B cell (primary cell): ENCODE measurements around the gene G2E3. TPM values are rescaled to one million over a fixed set of nuclear protein-coding genes. Genes with fewer than 3 reads are reported as not detected.

Experiments used
- ATAC-seq: fragments of 200-7000 bp; cut with Tn5 transposase; one replicate; pipeline ENCODE4 v1.10.0; 2021; ENCODE audit warnings: low read depth, mild to moderate bottlenecking, moderate number of reproducible peaks, moderate library complexity
- CTCF ChIA-PET: fragments of 350-600 bp; sonication (Branson Sonifier 250); formaldehyde crosslinking; loops from one replicate; lab custom pipeline; 2021; ENCODE audit warnings: antibody characterized with exemption, inconsistent platforms; lab: Charles Lee
- POLR2A ChIA-PET: fragments of 350-600 bp; sonication (Branson Sonifier 250); formaldehyde crosslinking; loops from one replicate; lab custom pipeline; 2021; ENCODE audit warnings: antibody characterized with exemption; lab: Charles Lee
- DNase-seq: peaks from one replicate; pipeline ENCODE4 v3.0.0; 2013
- H2AFZ ChIP-seq: 2 replicates; pipeline ENCODE4 v1.6.1; 2012; ENCODE audit warnings: mild to moderate bottlenecking, low read depth, low read length; ENCODE audit not compliant: insufficient read depth, poor library complexity, severe bottlenecking
- H3K27ac ChIP-seq, 2 donors: 1 replicate in 1 of 2; 2 replicates in 1 of 2; pipeline ENCODE4 v1.5.1; 2012 to 2013; ENCODE audit warnings: low read length in 2 of 2, mild to moderate bottlenecking in 2 of 2, moderate library complexity in 1 of 2
- H3K27me3 ChIP-seq, 4 experiments: fragments of 200-600 bp in 1 of 4; sonication (generic) in 1 of 4; replicated peaks in 1 of 4; 1 replicate in 2 of 4; 2 replicates in 2 of 4; pipeline versions ENCODE4 v1.6.1 to v1.7.0; 2013 to 2016; ENCODE audit warnings: low read length in 3 of 4, mild to moderate bottlenecking in 2 of 4, mixed read lengths in 1 of 4, moderate library complexity in 1 of 4; ENCODE audit not compliant: insufficient read depth in 4 of 4, control insufficient read depth in 3 of 4; ENCODE audit errors: control extremely low read depth in 1 of 4
- H3K36me3 ChIP-seq, 2 experiments: replicated peaks in 1 of 2; 1 replicate in 1 of 2; 2 replicates in 1 of 2; pipeline versions ENCODE4 v1.6.1 to v1.7.1; 2013; ENCODE audit warnings: low read length in 1 of 2; ENCODE audit not compliant: insufficient read depth in 2 of 2, control insufficient read depth in 1 of 2; ENCODE audit errors: control extremely low read depth in 1 of 2, extremely low read depth in 1 of 2
- H3K4me1 ChIP-seq, 2 donors: fragments of 200-600 bp in 1 of 2; sonication (generic) in 1 of 2; 1 replicate in 1 of 2; 2 replicates in 1 of 2; pipeline versions ENCODE4 v1.5.1 to v1.6.1; 2013 to 2017; ENCODE audit warnings: low read length in 2 of 2; ENCODE audit not compliant: control insufficient read depth in 2 of 2, insufficient read depth in 2 of 2
- H3K4me2 ChIP-seq: replicated peaks from 2 replicates; pipeline ENCODE3; 2012; ENCODE audit warnings: mild to moderate bottlenecking, low read depth, low read length; ENCODE audit not compliant: poor library complexity, severe bottlenecking
- H3K4me3 ChIP-seq, 5 experiments: fragments of 200-600 bp in 1 of 5; sonication (generic) in 1 of 5; 1 replicate in 3 of 5; 2 replicates in 2 of 5; pipeline versions ENCODE4 v1.5.1 to v1.7.0; 2011 to 2016; ENCODE audit warnings: low read length in 4 of 5, mild to moderate bottlenecking in 4 of 5, low read depth in 2 of 5, control low read depth in 1 of 5, moderate library complexity in 1 of 5; ENCODE audit not compliant: insufficient read depth in 1 of 5; ENCODE audit errors: control extremely low read depth in 1 of 5, extremely low read depth in 1 of 5
- H3K79me2 ChIP-seq: fragments of 200-600 bp; sonication (generic); one replicate; pipeline ENCODE4 v1.6.0; 2016; ENCODE audit warnings: low read length; ENCODE audit not compliant: control insufficient read depth, insufficient read depth
- H3K9ac ChIP-seq: fragments of 200-600 bp; sonication (generic); 2 replicates; pipeline ENCODE4 v1.6.1; 2017; ENCODE audit warnings: mild to moderate bottlenecking, low read length, moderate library complexity
- H3K9me3 ChIP-seq, 3 donors: one replicate each; pipeline versions ENCODE4 v1.6.1 to v1.7.1; 2013; ENCODE audit warnings: low read length in 2 of 3; ENCODE audit not compliant: control insufficient read depth in 2 of 3, insufficient read depth in 1 of 3; ENCODE audit errors: control extremely low read depth in 1 of 3
- H4K20me1 ChIP-seq: 2 replicates; pipeline ENCODE4 v1.6.0; 2012; ENCODE audit warnings: mild to moderate bottlenecking, low read length; ENCODE audit not compliant: insufficient read depth, control insufficient read depth, poor library complexity, severe bottlenecking
- H3K27ac Mint-ChIP-seq: one replicate; pipeline ENCODE4 v1.8.0; 2021; ENCODE audit warnings: mixed read lengths
- H3K27me3 Mint-ChIP-seq: one replicate; pipeline ENCODE4 v1.8.0; 2021; ENCODE audit warnings: mixed read lengths
- H3K4me1 Mint-ChIP-seq: one replicate; pipeline ENCODE4 v1.8.0; 2021; ENCODE audit warnings: mixed read lengths
- H3K4me3 Mint-ChIP-seq: one replicate; pipeline ENCODE4 v1.8.0; 2021; ENCODE audit warnings: mixed read lengths
- H3K9me3 Mint-ChIP-seq: one replicate; pipeline ENCODE4 v1.8.0; 2022; ENCODE audit warnings: mixed read lengths; ENCODE audit not compliant: insufficient read depth
- CTCF ChIP-seq: fragments of 200-600 bp; IDR thresholded peaks from one replicate; pipeline ENCODE4 v1.8.0; 2022; ENCODE audit warnings: antibody characterized with exemption, mild to moderate bottlenecking
- EZH2 ChIP-seq: IDR thresholded peaks from 2 replicates; pipeline ENCODE4 v1.6.1; 2012; ENCODE audit warnings: borderline replicate concordance, low read depth, mild to moderate bottlenecking, moderate library complexity, low read length; ENCODE audit not compliant: insufficient read depth, poor library complexity, severe bottlenecking
- WGBS: methylation state at CpG from one replicate; pipeline ENCODE4 v1.1.5; 2013; ENCODE audit warnings: missing lambda C conversion rate; ENCODE audit not compliant: insufficient coverage; 5-methylcytosine and 5-hydroxymethylcytosine counted together
- intact Hi-C: fragments of 100-400 bp; cut with micrococcal nuclease; formaldehyde crosslinking; loops from one replicate; pipeline ENCODE4 v1.10.0; 2022
- polyA plus RNA-seq: library from polyadenylated mRNA; depleted of rRNA; stranded (reverse); fragments of >200 nt; gene quantifications from 2 replicates; pipeline ENCODE4 v1.2.3, GENCODE V29; 2012
- small RNA-seq: library from RNA; depleted of rRNA; stranded (forward); fragments of <200 nt; gene quantifications from one replicate; pipeline ENCODE3, GENCODE V24; 2012; ENCODE audit warnings: low replicate concordance, low read depth; ENCODE audit not compliant: insufficient read length
- total RNA-seq, 2 donors: library from RNA; stranded (reverse); fragments of 120-200 nt in 1 of 2; gene quantifications; 1 replicate in 1 of 2; 2 replicates in 1 of 2; pipeline versions ENCODE4 v1.2.3 to v1.2.4, GENCODE V29; 2013 to 2022

The G2E3 gene
- total and polyA plus RNA-seq, 2 donors (not counting 1 experiment from before 2014, with no cell fraction given): 6.2 to 29.2 TPM

GRCh38 chr14:30658645-30659044, 99.7 kb downstream of the G2E3 start:
- H3K27me3 Mint-ChIP-seq: no peaks in the 10 kb centered on the region
- Histone ChIP-seq H4K20me1 (no peaks in the 10 kb centered on the region), H3K27ac (no peak overlapping the region), H2AFZ (no peak overlapping the region), H3K4me2 (no peak overlapping the region), H3K36me3 (peaks cover 20 to 47% of the 10 kb centered on the region in 2 experiments), H3K27me3 (no peaks in the 10 kb centered on the region), H3K4me1 (no peaks in the 10 kb centered on the region), H3K4me3 (no peak overlapping the region), H3K9me3 (peaks cover 0 to 2% (median 0%) of the 10 kb centered on the region in 3 donors), H3K9ac (no peak overlapping the region), H3K79me2 (no peaks in the 10 kb centered on the region)
- ATAC-seq (no peak), DNase-seq (no peak)
- TF ChIP-seq CTCF (no peak), EZH2 (no peak)
- ChIA-PET POLR2A (interaction anchor here (0.5 kb wide), 1 partner anchor 540 kb away, joined by 5 read pairs; no protein-coding TSS in a partner anchor), CTCF (interaction anchor here (1.7 kb wide), 1 partner anchor 248 kb away, joined by 14 read pairs; no protein-coding TSS in a partner anchor)
- no CpG with 5 or more reads among the region's 3 CpGs for WGBS
- no peaks in the 10 kb centered on the region for H3K4me1 Mint-ChIP-seq
- intact Hi-C loops: no loop called here
- H3K27ac Mint-ChIP-seq: no peak overlapping the region
- H3K9me3 Mint-ChIP-seq: no peaks in the 10 kb centered on the region
- H3K4me3 Mint-ChIP-seq: no peak overlapping the region

GRCh38 chr14:30669594-30669993, 110.6 kb downstream of the G2E3 start:
- DNase-seq: no peak
- Histone ChIP-seq H2AFZ (no peak overlapping the region), H3K9me3 (no peaks in the 10 kb centered on the region), H3K9ac (no peak overlapping the region), H4K20me1 (no peaks in the 10 kb centered on the region), H3K27ac (no peak overlapping the region), H3K27me3 (no peaks in the 10 kb centered on the region), H3K4me1 (no peaks in the 10 kb centered on the region), H3K4me3 (no peak overlapping the region), H3K79me2 (no peaks in the 10 kb centered on the region), H3K36me3 (peaks cover 10 to 14% of the 10 kb centered on the region in 2 experiments), H3K4me2 (no peak overlapping the region)
- POLR2A ChIA-PET: no interaction called here
- CTCF ChIA-PET: interaction anchor here (0.7 kb wide), 1 partner anchor 14 kb away, joined by 3 read pairs; no protein-coding TSS in a partner anchor
- Mint-ChIP-seq H3K27me3 (no peaks in the 10 kb centered on the region), H3K9me3 (no peaks in the 10 kb centered on the region), H3K4me3 (no peak overlapping the region), H3K4me1 (no peaks in the 10 kb centered on the region), H3K27ac (no peak overlapping the region)
- no peak for ATAC-seq
- intact Hi-C loops: no loop called here
- TF ChIP-seq CTCF: no peak
- no peak for TF ChIP-seq EZH2

Small RNA genes lying within 50 kb of the gene (small RNA-seq; reads per million reads assigned to genes)
- gene RF02271: not detected

Other genes with a start within 250 kb of the G2E3 start
- gene SCFD1, start 63.2 kb downstream of the G2E3 start, total RNA-seq: 73.0 and 79.0 TPM in 2 replicates
- gene SCFD1, start 63.2 kb downstream of the G2E3 start, polyA plus RNA-seq: 23.1 and 33.7 TPM in 2 replicates